HG03469 (cell line): Measurements from ENCODE around the gene MRPL18.
"Not testable (repeated sequence)": the region's sequence is repeated elsewhere in the genome, so short reads cannot be mapped to it uniquely, and the experiment has no call there.

Experiments used
- ATAC-seq: cut with Tn5 transposase; IDR thresholded peaks from one replicate; pipeline ENCODE4 v1.9.1; 2021; ENCODE audit warnings: mild to moderate bottlenecking, moderate library complexity, moderate number of reproducible peaks; ENCODE audit not compliant: unreplicated experiment

MRPL18 gene

DNA sequence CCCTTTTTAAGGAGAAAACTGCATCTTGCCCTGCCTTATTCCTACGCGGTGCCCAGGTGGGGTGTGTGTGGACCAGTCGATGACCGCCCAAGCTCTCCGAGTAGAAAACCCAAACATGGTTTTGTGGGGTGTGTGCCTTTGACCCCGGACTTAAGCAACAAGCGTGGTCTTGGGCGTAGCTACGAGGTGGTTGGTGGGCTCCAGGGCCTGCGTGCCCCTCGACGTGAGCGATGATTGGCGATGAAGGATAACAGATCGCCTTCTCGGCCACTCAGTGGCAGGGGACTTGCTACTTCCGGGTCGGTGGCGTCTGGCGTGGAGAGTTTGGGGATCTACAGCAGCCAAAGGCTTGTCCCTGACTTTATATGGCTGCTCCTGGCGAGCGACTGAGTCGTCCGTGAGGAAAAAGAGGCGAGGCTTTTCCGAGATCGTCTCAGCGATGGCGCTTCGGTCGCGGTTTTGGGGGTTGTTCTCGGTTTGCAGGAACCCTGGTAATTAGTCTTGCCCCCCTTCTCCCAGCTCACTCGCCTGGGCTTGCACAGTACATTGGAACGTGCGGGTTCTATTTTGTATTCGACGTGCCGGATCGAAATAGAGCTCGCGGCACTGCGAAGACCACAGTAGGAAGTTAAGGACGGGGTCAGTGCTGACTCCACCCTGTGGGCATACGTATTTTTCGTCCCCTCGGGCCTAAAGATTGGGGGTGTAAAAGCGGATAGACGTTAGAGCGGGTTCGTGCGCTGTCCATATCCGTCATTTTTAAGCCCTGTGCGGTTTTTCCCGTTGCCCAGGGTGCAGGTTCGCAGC, at the start of gene MRPL18:
Gene MRPL18, plus strand, starts transcription at position 319 of the 807 bp plus-strand sequence. Its CDS starts 121 bp downstream, at position 440.
- ATAC-seq, result peak; percentile 76

DNA sequence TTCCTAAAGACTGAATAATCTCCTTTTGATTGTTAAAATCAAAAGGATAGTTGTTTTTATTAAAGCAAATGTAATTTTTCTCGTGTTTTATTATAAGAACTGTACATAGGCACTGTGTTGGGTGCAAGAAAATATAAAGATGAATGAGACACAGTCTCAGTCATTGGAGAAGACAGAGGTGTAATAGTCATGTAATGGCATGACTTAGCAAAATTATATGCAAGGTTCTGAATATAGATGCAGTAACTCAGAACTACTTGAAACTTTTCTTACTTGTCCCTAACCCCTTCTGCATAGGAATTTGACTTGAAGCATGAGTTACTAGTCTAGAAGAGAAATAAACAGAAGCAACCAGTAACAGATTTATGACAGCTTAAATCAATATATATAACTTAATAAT, 48.1 kb upstream of the MRPL18 start:
- no peak for ATAC-seq

DNA sequence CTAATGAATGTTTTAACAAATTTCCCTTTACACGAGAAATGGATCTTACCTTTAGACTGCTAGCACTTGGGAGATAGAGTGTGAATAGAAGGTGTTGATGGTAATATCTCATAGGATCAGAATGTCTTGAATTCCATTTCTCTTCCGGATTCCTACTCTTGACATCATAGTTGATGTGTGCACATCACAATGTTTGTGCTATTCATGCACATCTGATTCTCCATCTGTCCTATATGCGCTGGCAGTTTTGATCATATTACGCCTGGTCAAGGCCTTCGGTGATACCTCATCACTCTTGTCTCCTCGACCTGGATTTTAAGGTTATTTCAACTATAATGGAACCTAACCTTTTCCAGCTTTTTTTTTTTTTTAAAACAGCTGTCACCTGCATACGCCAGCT, 45.2 kb upstream of the MRPL18 start:
- ATAC-seq, result no peak

DNA sequence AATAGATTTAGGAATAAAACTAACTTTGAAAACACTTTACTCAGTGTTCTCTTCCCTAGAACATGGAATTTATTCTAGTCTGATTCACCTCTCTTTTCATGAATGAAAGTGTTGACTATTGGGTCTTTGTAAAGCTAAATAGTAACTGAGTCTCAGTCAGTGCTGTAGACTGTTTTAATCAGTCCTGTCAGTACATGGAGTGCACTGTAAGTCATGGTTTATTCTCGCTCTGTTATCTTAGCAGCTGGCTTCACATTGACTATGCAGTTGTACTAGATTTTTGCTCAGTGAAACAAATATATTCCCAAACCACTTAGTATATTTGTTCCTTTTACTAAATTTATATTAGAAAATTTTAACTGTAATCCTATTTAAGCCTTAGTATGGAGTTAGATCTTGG, 43.5 kb upstream of the MRPL18 start:
- ATAC-seq, result no peak

DNA sequence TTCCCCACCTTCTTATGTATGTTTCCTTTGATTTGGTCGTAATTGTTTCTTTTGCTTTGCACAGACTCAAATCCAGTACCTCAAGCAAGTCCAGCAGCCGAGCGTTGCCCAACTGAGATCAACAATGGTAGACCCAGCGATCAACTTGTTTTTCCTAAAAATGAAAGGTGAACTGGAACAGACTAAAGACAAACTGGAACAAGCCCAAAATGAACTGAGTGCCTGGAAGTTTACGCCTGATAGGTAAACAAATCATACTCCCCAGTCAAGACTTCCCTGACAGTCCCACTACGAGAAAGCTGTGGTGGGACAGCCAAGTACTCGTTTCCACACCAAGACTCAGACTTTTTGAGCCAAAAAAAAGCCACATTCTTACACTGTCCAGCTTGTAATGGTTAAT, 42.1 kb upstream of the MRPL18 start:
- not testable (repeated sequence) for ATAC-seq

DNA sequence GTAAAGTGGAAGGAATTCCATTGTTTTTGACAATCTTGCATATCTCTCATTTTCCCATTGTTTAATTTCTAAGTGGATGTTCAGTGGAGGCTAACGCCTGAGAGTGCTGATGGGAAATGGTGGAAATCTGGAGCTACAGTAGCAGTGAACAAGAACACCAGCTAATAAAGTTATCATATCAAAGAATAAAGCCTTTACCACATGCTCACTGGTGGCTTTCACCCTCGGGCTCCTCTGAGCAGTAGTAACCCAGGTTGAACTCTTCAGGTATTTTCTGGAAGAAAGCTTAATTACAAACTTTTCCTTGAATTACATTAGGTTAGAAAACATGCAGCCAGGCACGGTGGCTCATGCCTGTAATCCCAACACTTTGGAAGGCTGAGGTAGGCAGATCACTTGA, 38.8 kb upstream of the MRPL18 start:
- no peak for ATAC-seq

DNA sequence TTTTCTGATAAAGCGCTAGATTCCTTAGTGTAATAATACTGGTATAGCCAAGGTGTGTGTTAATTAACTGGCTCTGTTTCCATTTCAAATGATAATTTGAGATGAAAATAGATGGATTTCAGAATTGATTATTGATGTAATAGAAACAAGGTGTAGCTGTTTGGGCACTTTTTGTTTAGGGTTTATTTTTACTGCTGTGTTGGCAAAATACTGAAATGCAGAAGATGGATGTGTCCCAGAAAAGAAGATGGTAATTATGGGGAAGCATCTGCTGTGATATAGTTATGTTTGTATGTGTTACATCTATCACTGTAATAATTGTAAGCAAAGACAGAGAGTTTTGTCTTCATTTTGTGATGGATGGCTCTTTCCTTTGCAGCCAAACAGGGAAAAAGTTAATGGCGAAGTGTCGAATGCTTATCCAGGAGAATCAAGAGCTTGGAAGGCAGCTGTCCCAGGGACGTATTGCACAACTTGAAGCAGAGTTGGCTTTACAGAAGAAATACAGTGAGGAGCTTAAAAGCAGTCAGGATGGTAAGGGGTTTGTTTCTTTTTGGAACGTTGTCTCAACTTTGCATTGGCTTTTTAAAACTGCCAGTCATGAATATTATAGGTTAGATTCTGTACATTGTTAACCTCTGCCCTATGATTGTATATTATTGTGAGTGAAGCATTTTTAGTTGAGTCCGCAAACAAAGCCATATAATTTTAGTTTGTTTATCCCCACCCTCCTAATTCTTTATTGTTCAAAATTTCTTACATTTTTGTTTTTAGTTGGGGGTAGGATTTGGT, 37.0 kb upstream of the MRPL18 start:
- ATAC-seq, result no peak

DNA sequence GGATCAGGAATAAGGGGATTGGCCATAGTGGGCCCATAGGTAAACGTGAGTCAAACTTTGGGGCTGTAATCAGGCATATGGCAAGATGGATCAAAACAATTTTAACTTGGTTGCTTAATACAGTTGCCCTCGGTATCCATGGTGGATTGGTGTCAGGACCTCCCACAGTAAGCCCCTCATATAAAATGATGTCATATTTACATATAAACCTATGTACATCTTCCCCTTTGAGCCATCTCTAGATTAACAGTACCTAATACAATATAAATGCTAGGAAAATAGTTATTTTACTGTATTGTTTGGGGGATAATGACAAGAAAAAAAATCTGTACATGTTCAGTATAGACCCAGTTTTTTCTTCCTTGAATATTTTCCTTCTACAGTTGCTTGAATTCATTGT, 35.9 kb upstream of the MRPL18 start:
- no peak for ATAC-seq

DNA sequence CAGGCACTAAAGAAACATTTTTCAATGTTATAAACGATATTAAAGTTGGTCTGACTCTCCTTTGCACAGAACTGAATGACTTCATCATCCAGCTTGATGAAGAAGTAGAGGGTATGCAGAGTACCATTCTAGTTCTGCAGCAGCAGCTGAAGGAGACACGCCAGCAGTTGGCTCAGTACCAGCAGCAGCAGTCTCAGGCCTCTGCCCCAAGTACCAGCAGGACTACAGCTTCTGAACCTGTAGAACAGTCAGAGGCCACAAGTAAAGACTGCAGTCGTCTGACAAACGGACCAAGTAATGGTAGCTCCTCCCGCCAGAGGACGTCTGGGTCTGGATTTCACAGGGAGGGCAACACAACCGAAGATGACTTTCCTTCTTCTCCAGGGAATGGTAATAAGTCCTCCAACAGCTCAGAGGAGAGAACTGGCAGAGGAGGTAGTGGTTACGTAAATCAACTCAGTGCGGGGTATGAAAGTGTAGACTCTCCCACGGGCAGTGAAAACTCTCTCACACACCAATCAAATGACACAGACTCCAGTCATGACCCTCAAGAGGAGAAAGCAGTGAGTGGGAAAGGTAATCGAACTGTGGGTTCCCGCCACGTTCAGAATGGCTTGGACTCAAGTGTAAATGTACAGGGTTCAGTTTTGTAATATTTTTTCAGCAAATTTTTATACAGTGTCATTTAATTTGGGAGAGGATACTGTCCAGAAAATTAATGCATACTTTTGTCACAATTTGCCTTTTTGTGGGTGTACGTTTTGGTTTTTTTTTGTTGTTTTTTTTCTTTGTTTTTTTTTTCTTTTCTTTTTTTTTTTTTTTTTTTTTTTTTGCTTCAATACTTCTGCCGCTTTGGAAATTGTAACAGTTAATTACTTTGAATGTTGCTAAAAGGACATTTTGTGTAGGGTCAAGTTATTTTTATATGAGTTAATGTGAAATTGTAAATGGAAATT, 35.0 kb upstream of the MRPL18 start:
- no peak for ATAC-seq

DNA sequence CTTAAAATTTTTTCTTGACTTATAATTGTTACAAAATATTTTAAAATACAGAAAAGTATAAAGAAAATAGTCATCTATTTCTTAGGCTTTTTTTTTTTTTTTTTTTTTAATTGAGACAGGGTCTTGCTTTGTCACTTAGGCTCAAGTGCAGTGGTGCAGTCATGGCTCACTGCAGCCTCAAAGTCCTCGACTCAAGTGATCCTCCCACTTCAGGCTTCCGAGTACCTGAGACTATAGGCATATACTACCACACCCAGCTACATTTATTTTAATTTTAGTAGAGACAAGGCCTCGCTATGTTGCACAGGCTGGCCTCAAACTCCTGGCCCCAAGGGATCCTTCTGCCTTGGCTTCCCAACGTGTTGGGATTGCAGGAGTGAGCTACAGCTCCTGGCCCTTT, 33.8 kb upstream of the MRPL18 start:
- ATAC-seq, result no peak

DNA sequence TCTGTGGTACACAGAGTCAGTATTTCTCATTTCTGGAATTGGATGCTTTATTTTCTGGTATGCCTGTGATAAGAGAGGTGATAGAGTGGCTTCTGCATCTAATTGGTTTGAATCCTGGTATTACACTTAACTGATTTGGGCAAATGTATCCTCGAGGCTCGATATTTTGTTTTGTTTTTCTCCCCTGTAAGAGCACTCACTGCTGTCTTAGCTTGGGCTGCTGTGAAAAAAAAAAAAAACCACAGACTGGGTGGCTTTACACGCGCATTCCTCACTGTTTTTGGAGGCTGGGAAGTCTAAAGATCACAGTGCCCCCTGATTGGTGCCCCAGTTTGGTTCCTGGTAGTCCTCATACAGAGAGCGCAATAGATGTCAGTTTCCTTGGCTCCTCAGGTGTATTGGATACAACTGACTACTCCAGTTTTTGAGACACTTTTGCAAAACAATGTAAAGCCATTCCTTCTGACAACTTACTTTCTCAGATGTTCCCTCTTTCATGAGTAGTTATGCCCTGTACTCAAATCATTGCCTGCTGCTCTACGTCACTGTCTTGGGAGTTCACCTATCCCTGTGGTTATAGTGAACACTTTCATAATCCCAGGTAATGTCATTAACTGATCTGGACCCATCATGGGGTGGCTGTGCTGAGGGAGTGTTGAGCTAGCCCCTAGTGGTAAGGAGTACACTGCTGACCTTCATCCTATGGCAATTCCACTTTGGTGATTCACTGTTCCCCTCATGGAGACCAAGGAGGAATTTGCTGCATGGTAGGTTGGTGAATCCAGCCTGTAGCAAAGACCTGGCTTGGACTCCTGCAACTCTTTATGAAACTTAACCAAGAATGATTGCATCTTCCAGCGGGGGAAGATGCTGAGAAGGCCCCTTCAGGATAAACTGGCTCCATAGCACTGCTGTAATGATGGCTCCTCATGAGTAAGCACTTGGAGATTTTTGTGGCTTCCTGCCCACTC, 32.0 kb upstream of the MRPL18 start:
- no peak for ATAC-seq

DNA sequence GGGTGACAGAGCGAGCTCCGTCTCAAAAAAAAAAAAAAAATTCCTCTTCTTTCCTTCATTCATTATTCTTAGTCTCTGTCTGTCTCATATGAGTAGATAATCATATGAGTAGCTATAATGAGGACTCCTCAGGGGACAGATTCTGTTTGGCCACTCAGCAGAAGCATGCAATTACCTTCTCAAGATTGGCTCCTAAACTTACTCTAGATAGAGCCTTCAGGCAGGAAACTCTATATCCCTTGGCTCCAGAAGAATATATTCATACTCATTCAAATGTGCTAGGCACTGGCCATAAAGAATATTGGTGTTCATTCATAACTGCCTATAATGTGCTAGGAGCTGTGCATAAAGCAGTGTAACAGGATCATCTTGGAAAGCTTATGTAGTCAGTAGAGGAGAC, 30.6 kb upstream of the MRPL18 start:
- ATAC-seq, result no peak

DNA sequence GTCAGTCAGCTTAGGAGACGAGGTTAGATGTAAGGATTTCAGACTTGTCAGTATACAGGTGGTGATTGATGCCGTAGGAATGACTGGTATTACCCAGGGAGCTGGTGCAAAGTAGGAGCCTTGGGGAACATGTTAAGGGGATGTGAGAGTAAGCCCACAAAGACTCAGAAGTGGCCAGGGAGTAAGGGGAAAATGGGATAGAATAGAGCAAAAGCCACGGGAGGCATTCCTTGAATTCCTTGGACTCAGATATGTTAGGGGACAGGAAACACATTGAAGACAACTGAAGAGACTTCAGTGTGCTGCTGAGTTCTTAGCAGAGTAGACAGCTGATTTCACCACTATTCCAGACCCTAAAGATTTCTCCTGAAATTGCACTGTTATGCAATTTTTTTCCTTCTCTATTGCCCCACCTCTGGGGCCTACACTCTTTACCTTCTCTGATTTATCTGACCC, 29.6 kb upstream of the MRPL18 start:
- ATAC-seq, result no peak

DNA sequence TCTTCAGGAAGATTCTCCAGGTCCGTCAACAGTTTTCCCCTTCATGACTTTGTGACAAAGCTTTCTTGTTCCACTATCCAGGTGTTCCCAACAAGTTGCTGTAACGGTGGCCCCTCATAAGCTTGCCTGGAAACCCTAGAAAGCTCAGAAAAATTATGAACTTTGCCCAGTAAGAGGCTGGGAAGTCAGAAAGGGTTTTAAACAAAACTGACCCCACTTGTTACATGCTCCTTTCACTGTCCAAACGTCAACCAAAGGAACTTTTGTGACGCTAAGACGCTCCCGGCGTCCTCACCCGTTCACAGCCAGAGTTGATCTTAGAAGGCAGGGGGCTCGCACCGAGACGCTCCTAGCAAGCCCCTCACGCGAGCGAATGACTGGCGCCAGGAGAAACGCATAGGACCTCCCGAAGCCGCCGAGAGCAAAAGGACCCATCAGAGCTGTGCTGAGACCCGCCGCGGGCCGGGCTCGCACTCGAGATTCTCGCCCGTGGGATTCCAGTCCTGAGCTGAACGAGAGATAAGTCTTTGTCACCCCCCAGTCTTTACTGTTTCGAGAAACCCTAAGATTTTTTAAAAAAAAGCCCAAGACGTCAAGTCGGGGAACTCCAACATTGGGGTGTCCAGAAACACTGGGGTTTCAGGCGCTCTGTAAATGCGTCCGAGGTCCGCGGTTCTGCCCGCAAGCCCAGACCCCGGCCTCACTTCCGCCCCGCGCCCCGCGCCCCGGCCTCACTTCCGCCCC, 29.0 kb upstream of the MRPL18 start:
- no peak for ATAC-seq

DNA sequence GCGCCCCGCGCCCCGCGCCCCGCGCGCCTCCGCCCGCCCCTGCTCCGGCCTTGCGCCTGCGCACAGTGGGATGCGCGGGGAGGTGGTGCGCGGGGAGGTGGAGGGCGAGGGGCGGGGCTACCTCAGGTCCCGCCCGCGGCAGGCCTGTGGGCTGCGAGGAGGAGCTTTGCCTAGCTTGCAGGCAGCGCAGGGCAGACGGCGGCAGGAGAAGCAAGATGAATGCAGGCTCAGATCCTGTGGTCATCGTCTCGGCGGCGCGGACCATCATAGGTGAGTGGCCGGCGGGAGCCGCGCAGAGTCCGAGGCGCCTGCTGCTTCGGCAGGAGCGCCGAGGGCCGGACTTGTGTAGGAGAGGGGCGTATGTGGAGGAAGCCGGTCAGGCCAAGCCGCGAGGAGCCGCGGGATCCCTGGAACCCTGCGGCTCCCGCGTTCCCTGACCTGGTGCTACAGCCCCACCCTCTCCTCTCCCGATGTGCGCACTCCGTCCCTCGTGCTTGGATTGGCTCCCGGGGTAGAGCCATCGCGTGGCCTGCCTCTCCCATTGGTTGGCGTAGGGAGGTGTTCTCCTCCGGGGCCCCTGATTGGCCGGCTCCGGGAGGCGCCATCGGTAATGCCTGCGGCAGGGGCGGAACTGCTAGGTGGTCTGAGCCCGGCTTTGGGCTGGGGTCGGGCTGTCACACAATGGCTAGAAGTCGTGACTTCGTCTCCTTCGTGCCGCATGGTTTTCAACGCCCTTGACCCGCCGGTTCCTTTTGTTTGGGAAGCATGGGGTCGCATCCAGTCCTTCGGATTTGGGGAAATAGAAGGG, 28.2 kb upstream of the MRPL18 start, which contains the start of gene ACAT2:
Gene ACAT2, plus strand, starts transcription at position 173 of the 808 bp plus-strand sequence. Its CDS starts 43 bp downstream, at position 216.
- peak; percentile 90 for ATAC-seq

DNA sequence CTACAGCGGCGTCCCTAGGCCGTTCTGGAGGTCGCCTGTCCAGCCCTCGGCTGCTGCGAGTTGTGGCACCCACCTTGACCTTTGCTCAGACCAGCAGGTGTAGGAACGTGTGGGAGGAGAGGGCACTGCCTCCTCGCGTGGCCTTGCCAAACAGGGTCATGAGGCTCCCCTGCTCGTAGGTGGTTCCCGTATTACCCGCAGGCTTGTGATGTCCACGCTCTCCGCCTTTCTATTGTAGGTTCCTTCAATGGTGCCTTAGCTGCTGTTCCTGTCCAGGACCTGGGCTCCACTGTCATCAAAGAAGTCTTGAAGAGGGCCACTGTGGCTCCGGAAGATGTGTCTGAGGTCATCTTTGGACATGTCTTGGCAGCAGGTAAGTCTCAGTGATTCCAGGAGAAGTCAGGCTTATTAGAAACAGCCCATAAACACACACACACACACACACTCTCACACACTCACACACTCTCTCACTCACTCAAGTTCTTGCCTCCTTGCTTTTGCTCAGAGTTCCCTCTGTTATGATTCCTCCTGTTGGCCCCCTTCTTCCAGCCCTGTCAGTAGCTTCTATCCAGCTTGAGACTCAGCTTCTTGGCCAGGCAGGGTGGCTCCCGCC, 27.5 kb upstream of the MRPL18 start:
- no peak for ATAC-seq

DNA sequence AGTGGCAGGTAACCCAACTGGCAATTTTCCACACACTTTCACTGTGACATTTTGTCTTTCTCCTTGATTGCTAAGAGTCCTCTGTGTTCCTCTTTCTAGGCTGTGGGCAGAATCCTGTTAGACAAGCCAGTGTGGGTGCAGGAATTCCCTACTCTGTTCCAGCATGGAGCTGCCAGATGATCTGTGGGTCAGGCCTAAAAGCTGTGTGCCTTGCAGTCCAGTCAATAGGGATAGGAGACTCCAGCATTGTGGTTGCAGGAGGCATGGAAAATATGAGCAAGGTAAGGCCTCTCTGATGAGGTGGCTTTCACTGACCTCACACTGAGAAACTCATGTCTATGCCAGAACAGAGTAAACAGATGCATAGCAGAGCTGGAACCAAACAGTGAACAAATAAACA, 23.4 kb upstream of the MRPL18 start:
- no peak for ATAC-seq

DNA sequence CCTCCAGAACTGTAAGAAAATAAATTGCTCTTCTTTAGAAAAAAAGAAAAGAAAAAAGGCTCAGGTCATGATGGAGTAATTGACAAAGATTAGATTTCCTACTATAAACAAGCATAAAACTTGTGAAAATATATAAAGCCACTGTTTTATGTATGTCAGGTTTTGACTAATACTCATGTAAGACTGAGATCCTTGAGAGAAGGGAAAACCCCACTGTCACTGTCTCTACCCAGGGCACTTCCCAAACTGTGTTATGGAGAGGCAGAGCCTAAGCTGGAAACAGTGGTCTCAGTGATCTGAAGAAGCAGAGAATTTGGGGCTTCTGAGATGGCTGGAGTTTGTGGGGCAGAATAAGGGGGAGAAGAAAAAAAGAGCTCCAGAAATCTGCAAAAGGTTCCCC, 20.8 kb upstream of the MRPL18 start:
- ATAC-seq, result no peak
